ENCODE results near the gene POP5.

POP5 gene

DNA sequence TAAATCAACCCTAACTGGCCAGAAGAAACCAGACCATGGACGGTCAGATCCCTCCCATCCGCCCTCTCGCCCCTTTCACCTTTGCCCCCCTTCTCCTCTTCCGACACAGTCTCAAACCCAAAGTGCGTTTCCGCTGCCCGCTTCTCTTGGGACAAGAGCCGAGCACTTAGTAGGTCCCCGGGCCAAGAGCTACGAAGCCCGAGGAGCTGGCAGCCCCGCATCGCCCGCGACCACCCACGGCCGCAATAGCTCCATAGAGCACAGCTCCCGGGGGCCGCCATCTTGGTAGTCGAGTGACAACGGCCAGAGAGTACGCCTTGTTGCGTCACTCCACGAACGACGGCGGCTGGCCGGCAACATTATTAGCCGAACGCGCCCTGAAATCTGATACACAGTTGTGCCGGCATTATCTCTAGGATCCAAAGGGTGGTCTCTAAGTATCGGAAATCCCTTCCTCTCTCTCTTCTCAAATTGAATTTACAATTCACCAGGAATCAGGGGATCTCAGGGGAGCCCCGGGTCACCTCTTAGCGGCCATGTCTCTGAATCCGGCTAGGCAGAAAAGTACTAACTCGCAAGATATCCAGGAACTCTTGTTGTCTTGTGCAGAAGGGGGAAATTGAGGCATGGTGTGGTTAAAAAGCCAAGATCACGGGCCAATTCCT lies 52.2 kb downstream of the POP5 start, which contains the start of gene COQ5:
Gene COQ5 (minus strand): TSS at position 298 of the 665 bp plus-strand sequence. CDS start 17 bp downstream, at position 281.
- H3K27ac ChIP-seq, result peak within 1 kb of the TSS; percentile 91
- H3K4me3 ChIP-seq, result peak within 1 kb of the TSS; percentile 88
- no peaks in the 10 kb centered on the region for H3K9me3 ChIP-seq
- H3K9ac ChIP-seq, result peak within 1 kb of the TSS; percentile 96
- H3K36me3 ChIP-seq, result peaks cover 21% of the 10 kb centered on the region; the same call in 1 of the 2 replicates
- H3K27me3 ChIP-seq, result no peaks in the 10 kb centered on the region
- peaks cover 22% of the 10 kb centered on the region for H3K4me1 ChIP-seq
- H3K4me2 ChIP-seq, result peak within 1 kb of the TSS; percentile 90
- peak; percentile 96 for TF ChIP-seq Cebpa-rat (IDR thresholded peaks at IDR 0.05)
- no peaks in the 10 kb centered on the region for H4K20me1 ChIP-seq

Data from BLaER1 (cell line).